Measurements from ENCODE around the gene RASGRF2.
A peak's percentile ranks its signal among the peaks of the same experiment; 100 is the strongest.

Gene RASGRF2

GRCh38 chr5:81162501-81162900 is 202.3 kb downstream of the RASGRF2 start:
- H3K4me3 ChIP-seq (replicated peaks; ENCODE audit: low read depth, low read length): no peak overlapping the region
- no peak for DNase-seq (ENCODE audit: extremely low read depth, low read depth)
- no peak for TF ChIP-seq CTCF (IDR thresholded peaks at IDR 0.05; ENCODE audit: low read depth, low read length, missing control alignments)

- no peak overlapping the region for H3K4me3 ChIP-seq (replicated peaks; ENCODE audit: low read depth, low read length)
- no peak for DNase-seq (ENCODE audit: extremely low read depth, low read depth)
- TF ChIP-seq CTCF (IDR thresholded peaks at IDR 0.05; ENCODE audit: low read depth, low read length, missing control alignments): no peak
Observed at GRCh38 chr5:81163651-81164050, 203.5 kb downstream of the RASGRF2 start.

- H3K4me3 ChIP-seq (replicated peaks; ENCODE audit: low read depth, low read length): no peak overlapping the region
- no peak for DNase-seq (ENCODE audit: extremely low read depth, low read depth)
- TF ChIP-seq CTCF (IDR thresholded peaks at IDR 0.05; ENCODE audit: low read depth, low read length, missing control alignments): no peak
Observed at GRCh38 chr5:81164476-81164875, 204.3 kb downstream of the RASGRF2 start.

GRCh38 chr5:81164936-81165335 is 204.8 kb downstream of the RASGRF2 start:
- no peak for TF ChIP-seq CTCF (IDR thresholded peaks at IDR 0.05; ENCODE audit: low read depth, low read length, missing control alignments)
- no peak for DNase-seq (ENCODE audit: extremely low read depth, low read depth)
- no peak overlapping the region for H3K4me3 ChIP-seq (replicated peaks; ENCODE audit: low read depth, low read length)

GRCh38 chr5:81165493-81166119 is 205.4 kb downstream of the RASGRF2 start:
- H3K4me3 ChIP-seq (replicated peaks; ENCODE audit: low read depth, low read length): no peak overlapping the region
- peak; percentile 57 for DNase-seq (ENCODE audit: extremely low read depth, low read depth)
- peak; percentile 78 for TF ChIP-seq CTCF (IDR thresholded peaks at IDR 0.05; ENCODE audit: low read depth, low read length, missing control alignments)

- H3K4me3 ChIP-seq (replicated peaks; ENCODE audit: low read depth, low read length): no peak overlapping the region
- no peak for DNase-seq (ENCODE audit: extremely low read depth, low read depth)
- TF ChIP-seq CTCF (IDR thresholded peaks at IDR 0.05; ENCODE audit: low read depth, low read length, missing control alignments): no peak
Observed at GRCh38 chr5:81166430-81166829, 206.3 kb downstream of the RASGRF2 start.

GRCh38 chr5:81167078-81167477 is 206.9 kb downstream of the RASGRF2 start:
- DNase-seq (ENCODE audit: extremely low read depth, low read depth): no peak
- no peak overlapping the region for H3K4me3 ChIP-seq (replicated peaks; ENCODE audit: low read depth, low read length)
- TF ChIP-seq CTCF (IDR thresholded peaks at IDR 0.05; ENCODE audit: low read depth, low read length, missing control alignments): no peak

Measured in HFF-Myc (cell line).